ENCODE results near the gene QSOX1. TPM values are rescaled to one million over a fixed set of nuclear protein-coding genes. Genes with fewer than 3 reads are reported as not detected.

Gene QSOX1, protein sequence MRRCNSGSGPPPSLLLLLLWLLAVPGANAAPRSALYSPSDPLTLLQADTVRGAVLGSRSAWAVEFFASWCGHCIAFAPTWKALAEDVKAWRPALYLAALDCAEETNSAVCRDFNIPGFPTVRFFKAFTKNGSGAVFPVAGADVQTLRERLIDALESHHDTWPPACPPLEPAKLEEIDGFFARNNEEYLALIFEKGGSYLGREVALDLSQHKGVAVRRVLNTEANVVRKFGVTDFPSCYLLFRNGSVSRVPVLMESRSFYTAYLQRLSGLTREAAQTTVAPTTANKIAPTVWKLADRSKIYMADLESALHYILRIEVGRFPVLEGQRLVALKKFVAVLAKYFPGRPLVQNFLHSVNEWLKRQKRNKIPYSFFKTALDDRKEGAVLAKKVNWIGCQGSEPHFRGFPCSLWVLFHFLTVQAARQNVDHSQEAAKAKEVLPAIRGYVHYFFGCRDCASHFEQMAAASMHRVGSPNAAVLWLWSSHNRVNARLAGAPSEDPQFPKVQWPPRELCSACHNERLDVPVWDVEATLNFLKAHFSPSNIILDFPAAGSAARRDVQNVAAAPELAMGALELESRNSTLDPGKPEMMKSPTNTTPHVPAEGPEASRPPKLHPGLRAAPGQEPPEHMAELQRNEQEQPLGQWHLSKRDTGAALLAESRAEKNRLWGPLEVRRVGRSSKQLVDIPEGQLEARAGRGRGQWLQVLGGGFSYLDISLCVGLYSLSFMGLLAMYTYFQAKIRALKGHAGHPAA
- total RNA-seq (2021) (226 and 263 TPM in 2 replicates), Bru-seq, nascent RNA (percentile 87 among the genes with signal in this experiment), BruChase-seq, experiment 1, labeled RNA remaining after a 2-hour chase (percentile 85 among the genes with signal in this experiment), BruChase-seq, experiment 2, labeled RNA remaining after a 6-hour chase (percentile 93 among the genes with signal in this experiment)
- long read RNA-seq, full-length matches to known transcripts = 303 of 415 reads
- long read RNA-seq, partial matches to known transcripts = 39 of 415 reads
- long read RNA-seq, other reads (novel, unspliced or antisense) = 73 of 415 reads

DNA sequence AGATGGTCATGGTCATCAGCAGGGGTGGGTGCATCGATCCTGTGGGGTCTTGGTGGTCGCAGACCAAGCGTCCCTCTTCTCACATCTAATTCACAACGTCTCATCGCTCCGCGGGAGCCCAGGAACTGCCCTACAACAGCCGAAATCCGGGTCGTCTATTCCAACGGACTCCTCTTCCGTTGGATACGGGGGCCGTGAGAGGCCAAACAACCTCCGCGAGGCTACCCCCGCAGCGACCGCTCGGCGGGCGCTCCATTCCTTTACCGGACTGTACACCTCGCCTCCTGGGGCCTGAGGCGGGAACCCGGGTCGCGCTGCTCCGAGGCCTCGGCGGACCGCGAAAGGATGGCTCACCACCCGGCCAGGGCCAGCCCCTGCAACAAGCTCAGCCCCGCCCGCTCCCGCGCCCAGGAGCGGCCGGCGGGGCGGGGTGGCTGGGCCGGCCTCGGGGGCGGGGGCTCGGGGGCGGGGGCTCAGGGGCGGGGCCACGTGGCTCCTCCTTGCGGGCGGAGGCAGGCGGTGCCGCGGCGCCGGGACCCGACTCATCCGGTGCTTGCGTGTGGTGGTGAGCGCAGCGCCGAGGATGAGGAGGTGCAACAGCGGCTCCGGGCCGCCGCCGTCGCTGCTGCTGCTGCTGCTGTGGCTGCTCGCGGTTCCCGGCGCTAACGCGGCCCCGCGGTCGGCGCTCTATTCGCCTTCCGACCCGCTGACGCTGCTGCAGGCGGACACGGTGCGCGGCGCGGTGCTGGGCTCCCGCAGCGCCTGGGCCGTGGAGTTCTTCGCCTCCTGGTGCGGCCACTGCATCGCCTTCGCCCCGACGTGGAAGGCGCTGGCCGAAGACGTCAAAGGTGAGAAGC is at the start of gene QSOX1:
QSOX1 (plus strand) TSS at position 545 of the 857 bp plus-strand sequence; CDS start at position 584, 39 bp downstream.
- peaks cover 41% of the 10 kb centered on the region for H3F3A ChIP-seq (ENCODE audit: insufficient read depth, low read depth)
- peaks cover 61% of the 10 kb centered on the region for H3K4me1 ChIP-seq (replicated peaks; ENCODE audit: insufficient read depth)
- H3K36me3 ChIP-seq (ENCODE audit: low read depth) = no peaks in the 10 kb centered on the region
- BruUV-seq (replicated peaks) = no TSS peak
- H3K9me3 ChIP-seq (ENCODE audit: insufficient read depth, low read depth) = no peaks in the 10 kb centered on the region
- no peaks in the 10 kb centered on the region; the same call in 1 of the 2 replicates for H4K20me1 ChIP-seq (ENCODE audit: insufficient read depth)
- intact Hi-C loops (cut with micrococcal nuclease; ENCODE audit: unreplicated experiment) = loop anchor here (1.0 to 5.0 kb wide), 3 partner anchors 14 to 57 kb away; no protein-coding TSS in a partner anchor
- peak within 1 kb of the TSS; percentile 79 for H2AFZ ChIP-seq
- TF ChIP-seq EZH2 (IDR thresholded peaks at IDR 0.05; ENCODE audit: low read depth) = no peak
- TF ChIP-seq CTCF (conservative IDR thresholded peaks at IDR 0.05) = no peak
- peaks cover 49% of the 10 kb centered on the region for H3K79me2 ChIP-seq (ENCODE audit: low read depth)
- peak within 1 kb of the TSS; percentile 73 for H3K27ac ChIP-seq
- ChIA-PET CTCF (interaction anchor here (0.6 to 1.6 kb wide), 3 partner anchors 14 to 1483 kb away, joined by 4 to 11 read pairs (median 10); no protein-coding TSS in a partner anchor), POLR2A (ENCODE audit: unreplicated experiment) (interaction anchor here (0.6 to 1.0 kb wide), 8 partner anchors 13 to 1887 kb away, joined by 3 to 41 read pairs (median 4); no protein-coding TSS in a partner anchor)
- peak; percentile 70 to 88 for DNase-seq
- no peaks in the 10 kb centered on the region for H3K27me3 ChIP-seq (ENCODE audit: insufficient read depth, low read depth)
- H3K4me2 ChIP-seq = peak within 1 kb of the TSS; percentile 94
- no peaks in the 10 kb centered on the region for H3K9me2 ChIP-seq (ENCODE audit: insufficient read depth)
- H3K4me3 ChIP-seq = peak within 1 kb of the TSS; percentile 82

GRCh38 chr1:180112091-180112490 is 42.6 kb upstream of the QSOX1 start:
- CTCF ChIA-PET = no interaction called here
- no TSS peak for BruUV-seq (replicated peaks)
- H3K9me3 ChIP-seq (ENCODE audit: insufficient read depth, low read depth) = no peaks in the 10 kb centered on the region
- H2AFZ ChIP-seq = no peak overlapping the region
- H3F3A ChIP-seq (ENCODE audit: insufficient read depth, low read depth) = peaks cover 14% of the 10 kb centered on the region; the same call in 1 of the 2 replicates
- no peaks in the 10 kb centered on the region for H4K20me1 ChIP-seq (ENCODE audit: insufficient read depth)
- H3K4me1 ChIP-seq (replicated peaks; ENCODE audit: insufficient read depth) = peaks cover 3% of the 10 kb centered on the region
- H3K36me3 ChIP-seq (ENCODE audit: low read depth) = peaks cover 20% of the 10 kb centered on the region
- H3K79me2 ChIP-seq (ENCODE audit: low read depth) = no peaks in the 10 kb centered on the region
- DNase-seq = no peak
- POLR2A ChIA-PET (ENCODE audit: unreplicated experiment) = no interaction called here
- no peaks in the 10 kb centered on the region for H3K9me2 ChIP-seq (ENCODE audit: insufficient read depth)
- no peak overlapping the region for H3K4me2 ChIP-seq
- intact Hi-C loops (cut with micrococcal nuclease; ENCODE audit: unreplicated experiment) = no loop called here
- H3K27ac ChIP-seq = no peak overlapping the region
- H3K4me3 ChIP-seq = no peak overlapping the region
- no peak for TF ChIP-seq EZH2 (IDR thresholded peaks at IDR 0.05; ENCODE audit: low read depth)
- TF ChIP-seq CTCF (conservative IDR thresholded peaks at IDR 0.05) = no peak
- H3K27me3 ChIP-seq (ENCODE audit: insufficient read depth, low read depth) = no peaks in the 10 kb centered on the region
